Peyer's patch (tissue), 4 donors: ENCODE data around the gene CTBS. TPM values are rescaled to one million over a fixed set of nuclear protein-coding genes. Genes with fewer than 3 reads are reported as not detected.

Experiments
- DNase-seq, 3 donors: peaks; one replicate each; pipeline ENCODE4 v3.0.0-alpha.2; 2017 to 2019
- H3K27ac ChIP-seq, 4 donors: fragments of 200-600 bp; sonication (generic); one replicate each; pipeline ENCODE4 v1.5.1; 2016 to 2019
- H3K27me3 ChIP-seq, 2 donors: fragments of 200-600 bp; sonication (generic); one replicate each; pipeline ENCODE4 v1.5.1; 2019
- H3K36me3 ChIP-seq, 3 donors: fragments of 200-600 bp; sonication (generic); one replicate each; pipeline ENCODE4 v1.5.1; 2016 to 2019
- H3K4me1 ChIP-seq, 4 donors: fragments of 200-600 bp; sonication (generic); one replicate each; pipeline ENCODE4 v1.5.1; 2016 to 2019
- H3K4me3 ChIP-seq, 4 donors: fragments of 200-600 bp; sonication (generic); 1 replicate in 3 of 4; 2 replicates in 1 of 4; pipeline ENCODE4 v1.5.1; 2016 to 2019; ENCODE audit warnings: mild to moderate bottlenecking in 1 of 4
- H3K9me3 ChIP-seq, 4 donors: fragments of 200-600 bp; sonication (generic); one replicate each; pipeline ENCODE4 v1.5.1; 2016 to 2019; ENCODE audit warnings: mild to moderate bottlenecking in 1 of 4
- CTCF ChIP-seq, 6 experiments: fragments of 450-650 bp in 4 of 6; fragments of 200-600 bp in 2 of 6; sonication (generic) in 1 of 6; IDR thresholded peaks; one replicate each; pipeline ENCODE4 v1.5.1; 2017 to 2019; ENCODE audit warnings: antibody characterized with exemption in 6 of 6, mild to moderate bottlenecking in 3 of 6, moderate library complexity in 1 of 6
- POLR2A ChIP-seq, 2 donors: fragments of 450-650 bp; IDR thresholded peaks; one replicate each; pipeline ENCODE4 v1.5.1; 2017; ENCODE audit warnings: antibody characterized with exemption in 2 of 2, mild to moderate bottlenecking in 2 of 2, moderate library complexity in 2 of 2
- total RNA-seq, 4 donors: library from RNA; depleted of rRNA; stranded (reverse); fragments of >200 nt; gene quantifications; one replicate each; pipeline ENCODE4 v1.1.0, GENCODE V29; 2016

The CTBS gene
- total RNA-seq, 4 donors from 2014 or later = 5.0 to 18.4 (median 11.4) TPM

- no peaks in the 10 kb centered on the region for H3K4me1 ChIP-seq
- peaks cover 0 to 6% (median 0%) of the 10 kb centered on the region in 4 donors for H3K9me3 ChIP-seq
- TF ChIP-seq POLR2A (IDR thresholded peaks at IDR 0.05) (no peak), CTCF (IDR thresholded peaks at IDR 0.05) (no peak)
- no peak overlapping the region for H3K4me3 ChIP-seq
- H3K27me3 ChIP-seq = no peaks in the 10 kb centered on the region
- no peak for DNase-seq
- H3K27ac ChIP-seq = no peak overlapping the region
- no peaks in the 10 kb centered on the region for H3K36me3 ChIP-seq
Measured at GRCh38 chr1:84615790-84616189, 41.5 kb upstream of the CTBS start.

DNA sequence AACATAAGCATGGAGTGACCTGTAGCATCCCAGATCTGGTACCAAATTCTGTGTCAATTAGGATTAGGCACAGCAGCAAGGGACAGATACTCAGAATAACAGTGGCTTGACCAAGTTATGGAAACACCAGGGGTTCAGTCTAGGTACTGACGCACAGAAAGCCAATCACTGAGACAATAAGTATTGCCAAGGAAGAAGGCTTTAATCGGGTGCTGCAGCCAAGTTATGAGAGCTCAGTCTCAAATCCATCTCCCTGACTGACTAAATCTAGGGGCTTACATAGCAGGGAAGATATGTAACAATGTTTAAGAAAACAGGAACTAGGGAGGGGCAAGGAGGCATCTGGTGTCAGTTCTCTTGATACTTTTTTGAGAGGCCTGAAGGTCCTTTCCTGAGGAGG lies 39.6 kb upstream of the CTBS start:
- no peaks in the 10 kb centered on the region for H3K4me1 ChIP-seq
- H3K27ac ChIP-seq = no peak overlapping the region
- peaks cover 0 to 6% (median 0%) of the 10 kb centered on the region in 4 donors for H3K9me3 ChIP-seq
- H3K4me3 ChIP-seq = no peak overlapping the region
- H3K27me3 ChIP-seq = no peaks in the 10 kb centered on the region
- no peak for DNase-seq
- TF ChIP-seq POLR2A (IDR thresholded peaks at IDR 0.05) (no peak), CTCF (IDR thresholded peaks at IDR 0.05) (no peak)
- H3K36me3 ChIP-seq = no peaks in the 10 kb centered on the region

GRCh38 chr1:84613026-84613425 lies 38.8 kb upstream of the CTBS start:
- DNase-seq = no peak
- no peak for TF ChIP-seq CTCF (IDR thresholded peaks at IDR 0.05)
- H3K36me3 ChIP-seq = no peaks in the 10 kb centered on the region
- H3K27ac ChIP-seq = no peak overlapping the region
- no peaks in the 10 kb centered on the region for H3K4me1 ChIP-seq
- no peaks in the 10 kb centered on the region for H3K27me3 ChIP-seq
- H3K9me3 ChIP-seq = peaks cover 0 to 6% (median 0%) of the 10 kb centered on the region in 4 donors
- no peak overlapping the region for H3K4me3 ChIP-seq

GRCh38 chr1:84611796-84612195 lies 37.6 kb upstream of the CTBS start:
- Histone ChIP-seq H3K4me1 (no peaks in the 10 kb centered on the region), H3K4me3 (no peak overlapping the region), H3K36me3 (no peaks in the 10 kb centered on the region), H3K27ac (no peak overlapping the region), H3K27me3 (no peaks in the 10 kb centered on the region), H3K9me3 (peaks cover 0 to 6% (median 0%) of the 10 kb centered on the region in 4 donors)
- no peak for DNase-seq
- TF ChIP-seq CTCF (IDR thresholded peaks at IDR 0.05) (no peak), POLR2A (IDR thresholded peaks at IDR 0.05) (no peak)

- Histone ChIP-seq H3K9me3 (peaks cover 0 to 6% (median 0%) of the 10 kb centered on the region in 4 donors), H3K36me3 (no peaks in the 10 kb centered on the region), H3K4me3 (no peak overlapping the region), H3K27me3 (no peaks in the 10 kb centered on the region), H3K27ac (no peak overlapping the region), H3K4me1 (no peaks in the 10 kb centered on the region)
- no peak for TF ChIP-seq CTCF (IDR thresholded peaks at IDR 0.05)
- no peak for TF ChIP-seq POLR2A (IDR thresholded peaks at IDR 0.05)
- DNase-seq = no peak
Measured at GRCh38 chr1:84611091-84611490, 36.9 kb upstream of the CTBS start.

GRCh38 chr1:84606977-84607376 lies 32.7 kb upstream of the CTBS start:
- no peaks in the 10 kb centered on the region for H3K4me1 ChIP-seq
- no peak for DNase-seq
- H3K9me3 ChIP-seq = peaks cover 0 to 7% (median 2%) of the 10 kb centered on the region in 4 donors
- no peaks in the 10 kb centered on the region for H3K27me3 ChIP-seq
- TF ChIP-seq CTCF (IDR thresholded peaks at IDR 0.05) = no peak
- TF ChIP-seq POLR2A (IDR thresholded peaks at IDR 0.05) = no peak
- no peaks in the 10 kb centered on the region for H3K36me3 ChIP-seq
- H3K4me3 ChIP-seq = no peak overlapping the region
- H3K27ac ChIP-seq = no peak overlapping the region
